ENCODE data around the gene FGD4. TPM values are rescaled to one million over a fixed set of nuclear protein-coding genes. Genes with fewer than 3 reads are reported as not detected.

The FGD4 gene
- total and polyA plus RNA-seq, 9 of the 15 experiments (the other 6 are each of a cell fraction or from before 2014, with no cell fraction given), result 0.05 to 0.51 (median 0.27) TPM

- TF ChIP-seq CGGBP1 (CRISPR knock-in tag; IDR thresholded peaks at IDR 0.05) (no peak), ZNF184 (CRISPR knock-in tag; IDR thresholded peaks at IDR 0.05) (no peak), CEBPZ (IDR thresholded peaks at IDR 0.05; ENCODE audit: borderline replicate concordance, low read depth, low read length) (no peak), FOSL1 (tag; conservative IDR thresholded peaks at IDR 0.05) (no peak), CREB3L1 (IDR thresholded peaks at IDR 0.05; ENCODE audit: borderline replicate concordance, low read depth) (peak; percentile 76; the same call in 1 of the 2 replicates), DACH1 (IDR thresholded peaks at IDR 0.05; ENCODE audit: partially characterized antibody) (no peak), JUND (IDR thresholded peaks at IDR 0.05; ENCODE audit: borderline replicate concordance, low read depth, low read length) (no peak), JUND (tag; IDR thresholded peaks at IDR 0.05; ENCODE audit: borderline replicate concordance, low read depth, low read length) (peak; percentile 34; the same call in 1 of the 3 replicates), ZNF134 (CRISPR knock-in tag; conservative IDR thresholded peaks at IDR 0.05) (no peak), HDAC8 (tag; IDR thresholded peaks at IDR 0.05) (no peak), TAF9B (IDR thresholded peaks at IDR 0.05; ENCODE audit: partially characterized antibody) (peak; percentile 59), CXXC5 (CRISPR knock-in tag; IDR thresholded peaks at IDR 0.05) (peak; percentile 57; the same call in 1 of the 2 replicates), KAT7 (CRISPR knock-in tag; IDR thresholded peaks at IDR 0.05; ENCODE audit: borderline replicate concordance) (no peak), ZNF780A (CRISPR knock-in tag; IDR thresholded peaks at IDR 0.05) (no peak), HMGXB4 (CRISPR knock-in tag; IDR thresholded peaks at IDR 0.05) (0 out of 2 replicates have a peak, but pooled peaks have one; percentile 52), MAFG (tag; conservative IDR thresholded peaks at IDR 0.05) (no peak), POLR2B (IDR thresholded peaks at IDR 0.05; ENCODE audit: low read depth, partially characterized antibody) (peak; percentile 81), MYBL2 (IDR thresholded peaks at IDR 0.05; ENCODE audit: low read depth) (no peak), MYBL2 (CRISPR knock-in tag; IDR thresholded peaks at IDR 0.05; ENCODE audit: borderline replicate concordance) (no peak), ZNF696 (CRISPR knock-in tag; conservative IDR thresholded peaks at IDR 0.05) (no peak), MXI1 (IDR thresholded peaks at IDR 0.05; ENCODE audit: low read depth, low read length) (no peak), ELF1 (tag; IDR thresholded peaks at IDR 0.05) (peak; percentile 52; the same call in 1 of the 2 replicates)
These were observed 279.9 kb downstream of the FGD4 start, which contains the start of gene DNM1L (continued) for GRCh38 chr12:32679091-32679919.

Measured in K562 (cell line).